Immature natural killer cell (primary cell): ENCODE data around the gene KRT3. TPM values are rescaled to one million over a fixed set of nuclear protein-coding genes. Genes with fewer than 3 reads are reported as not detected.
A peak's percentile ranks its signal among the peaks of the same experiment; 100 is the strongest.
"Not testable (repeated sequence)": the region's sequence is repeated elsewhere in the genome, so short reads cannot be mapped to it uniquely, and the experiment has no call there.

Experiments used
- DNase-seq, 3 donors: peaks; one replicate each; pipeline ENCODE4 v3.0.0; 2022; ENCODE audit warnings: mixed read lengths in 1 of 3
- H3K27ac Mint-ChIP-seq, 6 donors: one replicate each; pipeline ENCODE4 v1.8.0; 2020; ENCODE audit warnings: mixed read lengths in 6 of 6, mild to moderate bottlenecking in 5 of 6, inconsistent platforms in 4 of 6, moderate library complexity in 3 of 6
- H3K27me3 Mint-ChIP-seq, 3 donors: one replicate each; pipeline ENCODE4 v1.8.0; 2020 to 2021; ENCODE audit warnings: low read depth in 3 of 3, mild to moderate bottlenecking in 3 of 3, mixed read lengths in 3 of 3, moderate library complexity in 3 of 3, inconsistent platforms in 1 of 3
- H3K36me3 Mint-ChIP-seq, 3 donors: one replicate each; pipeline ENCODE4 v1.8.0; 2020; ENCODE audit warnings: mixed read lengths in 3 of 3, inconsistent platforms in 2 of 3, mild to moderate bottlenecking in 2 of 3
- H3K4me1 Mint-ChIP-seq, 2 donors: one replicate each; pipeline ENCODE4 v1.8.0; 2020; ENCODE audit warnings: inconsistent platforms in 2 of 2, mild to moderate bottlenecking in 2 of 2, mixed read lengths in 2 of 2, moderate library complexity in 1 of 2
- H3K4me3 Mint-ChIP-seq, 5 donors: one replicate each; pipeline ENCODE4 v1.8.0; 2020; ENCODE audit warnings: mild to moderate bottlenecking in 5 of 5, mixed read lengths in 5 of 5, inconsistent platforms in 3 of 5, moderate library complexity in 3 of 5
- H3K9me3 Mint-ChIP-seq, 6 donors: one replicate each; pipeline ENCODE4 v1.8.0; 2020; ENCODE audit warnings: mild to moderate bottlenecking in 6 of 6, mixed read lengths in 6 of 6, inconsistent platforms in 4 of 6, moderate library complexity in 3 of 6
- polyA plus RNA-seq, 3 donors: library from polyadenylated mRNA; unstranded; fragments of 300-500 nt; fragmentation: Illumina TruSeq; gene quantifications; one replicate each; pipeline ENCODE4 v1.2.3, GENCODE V29; 2021

KRT3 gene
- polyA plus RNA-seq, 3 donors from 2014 or later = not detected

DNA sequence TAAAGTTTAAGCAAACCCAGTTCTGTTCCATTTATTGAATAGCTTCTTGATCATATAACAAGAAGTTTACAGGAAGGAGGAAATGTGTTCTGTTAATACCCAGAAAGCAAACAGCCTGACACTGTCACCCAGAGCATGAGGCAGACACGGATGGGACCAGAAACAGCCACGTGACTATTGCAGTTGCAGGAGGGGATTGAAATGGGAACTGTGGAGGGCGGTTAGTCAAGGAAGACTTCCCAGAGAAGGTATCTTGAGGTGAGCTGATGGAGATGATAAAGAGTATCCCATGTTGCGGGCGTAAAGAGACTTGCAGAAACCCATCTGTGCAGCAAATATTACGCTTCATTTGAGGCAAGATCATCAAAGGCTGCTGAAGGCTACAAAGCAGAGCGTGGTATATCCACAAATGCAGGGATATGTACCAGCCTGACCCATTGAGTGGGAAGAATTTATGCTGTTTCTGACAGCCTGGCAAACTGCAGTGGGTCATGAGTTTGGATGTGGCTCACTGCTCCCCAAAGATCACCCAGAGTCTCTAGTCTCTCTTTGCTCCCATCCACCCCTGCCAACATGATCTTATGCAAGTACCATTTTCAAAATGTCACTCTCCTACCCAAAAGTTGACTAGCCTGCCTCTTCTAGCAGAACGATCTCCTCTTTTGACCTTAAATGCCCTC is 39.5 kb downstream of the KRT3 start:
- H3K9me3 Mint-ChIP-seq = peaks cover 5 to 20% (median 14%) of the 10 kb centered on the region in 6 donors
- no peak overlapping the region for H3K4me3 Mint-ChIP-seq
- peaks cover 3 to 13% (median 7%) of the 10 kb centered on the region in 3 donors for H3K27me3 Mint-ChIP-seq
- no peaks in the 10 kb centered on the region for H3K4me1 Mint-ChIP-seq
- no peak for DNase-seq
- no peaks in the 10 kb centered on the region for H3K36me3 Mint-ChIP-seq
- H3K27ac Mint-ChIP-seq = no peak overlapping the region

DNA sequence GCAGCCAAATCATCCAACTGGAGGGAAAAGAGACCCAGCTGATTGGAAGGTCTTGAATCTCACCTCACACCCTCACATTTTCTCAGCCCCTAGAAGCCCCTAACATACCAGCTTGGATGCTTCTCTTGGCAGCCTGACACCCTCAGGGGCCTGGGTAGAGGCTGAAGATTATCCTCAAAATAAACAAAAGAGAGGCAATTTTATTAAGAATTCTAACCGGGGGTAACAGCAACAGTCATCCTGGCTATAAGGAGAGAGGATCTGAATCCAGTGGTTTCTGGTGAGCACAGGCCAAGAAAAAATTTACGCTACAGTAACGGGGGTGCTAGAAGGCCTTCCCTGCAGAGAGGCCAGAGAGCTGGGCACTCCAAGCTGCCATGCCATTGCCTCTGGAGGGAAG is 40.4 kb downstream of the KRT3 start:
- Mint-ChIP-seq H3K27ac (peak overlapping the region in 1 of 6 donors; percentile 37), H3K9me3 (peaks cover 2 to 11% (median 7%) of the 10 kb centered on the region in 6 donors), H3K4me1 (no peaks in the 10 kb centered on the region), H3K27me3 (peaks cover 3 to 13% (median 7%) of the 10 kb centered on the region in 3 donors), H3K4me3 (no peak overlapping the region), H3K36me3 (no peaks in the 10 kb centered on the region)
- DNase-seq = no peak

DNA sequence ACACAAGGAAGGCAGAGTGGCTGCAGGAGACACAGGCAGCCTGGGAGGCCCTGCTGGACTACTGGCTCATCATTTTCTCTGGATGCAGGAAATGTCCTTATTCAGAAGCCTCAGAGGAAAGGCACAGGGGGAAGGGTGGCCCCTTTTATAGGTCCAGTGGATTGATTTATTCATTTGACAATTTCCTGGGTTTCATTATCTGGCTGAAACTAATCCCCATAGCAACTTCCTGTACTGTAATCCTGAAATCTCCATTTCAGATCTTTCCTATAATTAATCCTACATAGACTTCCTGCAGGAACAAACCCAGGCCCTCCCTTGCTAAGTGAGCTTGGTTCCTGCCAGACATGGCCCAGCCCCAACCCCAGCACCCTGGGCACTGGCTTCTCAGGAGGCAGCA is 41.8 kb downstream of the KRT3 start:
- no peak for DNase-seq
- Mint-ChIP-seq H3K36me3 (no peaks in the 10 kb centered on the region), H3K4me1 (no peaks in the 10 kb centered on the region), H3K9me3 (peaks cover 0 to 3% (median 0%) of the 10 kb centered on the region in 6 donors), H3K4me3 (no peak overlapping the region), H3K27me3 (peaks cover 3 to 8% (median 7%) of the 10 kb centered on the region in 3 donors), H3K27ac (no peak overlapping the region)

DNA sequence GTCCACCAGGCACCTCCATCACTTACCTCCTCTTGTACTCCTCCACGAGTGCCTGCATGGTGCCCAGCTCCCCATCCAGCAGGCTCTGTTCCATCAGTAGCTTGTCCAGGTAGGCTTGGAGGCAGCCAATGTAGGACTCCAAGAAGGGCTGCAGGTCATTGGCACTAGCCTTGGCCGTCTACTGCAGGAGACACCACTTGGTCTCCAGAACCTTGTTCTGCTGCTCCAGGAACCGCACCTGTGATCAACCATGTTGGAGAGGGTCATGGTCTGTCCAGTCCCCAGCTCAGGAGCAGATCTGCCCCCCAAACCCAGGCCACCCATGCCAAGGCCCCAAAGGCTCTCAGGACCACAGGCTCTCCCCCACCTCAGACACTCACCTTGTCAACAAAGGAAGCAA is 42.6 kb downstream of the KRT3 start:
- Mint-ChIP-seq H3K27me3 (peaks cover 2 to 7% (median 3%) of the 10 kb centered on the region in 3 donors), H3K27ac (no peak overlapping the region), H3K4me1 (no peaks in the 10 kb centered on the region), H3K9me3 (no peaks in the 10 kb centered on the region), H3K4me3 (no peak overlapping the region), H3K36me3 (no peaks in the 10 kb centered on the region)
- no peak for DNase-seq

DNA sequence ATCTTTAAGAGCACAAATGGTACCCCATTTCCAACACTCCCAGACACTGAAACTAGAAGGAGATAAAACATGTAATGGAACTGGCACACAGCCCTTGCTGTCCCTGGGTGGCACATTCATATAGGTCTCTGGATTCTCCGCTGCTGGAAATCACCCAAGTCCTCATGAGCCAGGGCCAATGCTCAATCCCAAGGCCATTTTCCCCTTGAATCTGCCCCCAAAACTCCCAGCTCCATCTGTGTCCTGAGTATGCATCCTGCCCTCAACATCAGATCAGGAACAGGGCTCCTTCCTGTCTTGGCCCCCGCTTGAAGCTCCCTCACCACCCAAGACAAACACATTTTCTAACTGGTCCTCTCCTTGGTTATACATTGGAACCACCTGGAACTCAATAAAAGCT is 43.4 kb downstream of the KRT3 start:
- no peaks in the 10 kb centered on the region for H3K4me1 Mint-ChIP-seq
- no peak for DNase-seq
- H3K27me3 Mint-ChIP-seq = peaks cover 2 to 10% (median 3%) of the 10 kb centered on the region in 3 donors
- no peaks in the 10 kb centered on the region for H3K9me3 Mint-ChIP-seq
- no peaks in the 10 kb centered on the region for H3K36me3 Mint-ChIP-seq
- no peak overlapping the region for H3K27ac Mint-ChIP-seq
- no peak overlapping the region for H3K4me3 Mint-ChIP-seq

DNA sequence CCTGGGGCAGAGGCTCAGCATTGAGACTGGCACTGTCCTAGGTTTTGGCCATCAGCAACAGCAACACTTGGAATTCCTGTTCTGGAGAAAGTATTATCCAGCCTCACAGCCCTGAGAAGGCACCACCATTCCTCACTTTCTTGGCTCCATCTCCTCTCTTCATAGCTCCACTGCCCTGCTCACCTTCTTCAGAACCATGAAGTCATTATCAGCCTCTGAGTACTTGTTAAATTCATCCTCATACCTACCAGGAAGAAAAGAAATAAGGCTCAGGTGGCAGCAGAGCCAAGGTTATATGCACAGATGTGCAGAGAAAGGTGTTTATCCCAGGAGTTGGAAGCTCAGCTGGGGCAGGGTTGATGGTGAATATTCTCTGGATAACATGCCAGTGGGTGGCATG is 44.1 kb downstream of the KRT3 start:
- no peaks in the 10 kb centered on the region for H3K36me3 Mint-ChIP-seq
- peaks cover 2 to 10% (median 3%) of the 10 kb centered on the region in 3 donors for H3K27me3 Mint-ChIP-seq
- DNase-seq = no peak
- no peak overlapping the region for H3K27ac Mint-ChIP-seq
- H3K4me3 Mint-ChIP-seq = no peak overlapping the region
- H3K4me1 Mint-ChIP-seq = no peaks in the 10 kb centered on the region
- H3K9me3 Mint-ChIP-seq = no peaks in the 10 kb centered on the region

DNA sequence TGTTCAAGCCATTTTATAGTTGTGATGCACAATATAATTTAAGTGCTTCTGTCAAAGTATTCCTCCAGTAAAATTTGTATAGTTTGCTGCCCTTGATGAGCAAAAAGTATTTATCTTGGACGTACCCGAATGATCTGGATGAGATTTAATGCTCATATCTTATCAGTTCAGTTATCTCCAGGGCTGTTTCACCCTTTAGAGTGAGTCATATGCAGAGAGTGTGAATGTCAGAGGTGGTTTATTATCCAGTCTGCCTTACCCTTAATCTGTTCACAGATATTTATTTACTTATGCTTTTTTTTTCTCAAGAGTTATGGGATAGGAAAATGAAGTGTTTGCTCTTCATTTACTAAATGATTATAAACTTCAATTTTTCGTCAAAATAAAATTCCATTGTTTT is 45.4 kb downstream of the KRT3 start:
- not testable (repeated sequence) for DNase-seq, H3K27ac Mint-ChIP-seq

DNA sequence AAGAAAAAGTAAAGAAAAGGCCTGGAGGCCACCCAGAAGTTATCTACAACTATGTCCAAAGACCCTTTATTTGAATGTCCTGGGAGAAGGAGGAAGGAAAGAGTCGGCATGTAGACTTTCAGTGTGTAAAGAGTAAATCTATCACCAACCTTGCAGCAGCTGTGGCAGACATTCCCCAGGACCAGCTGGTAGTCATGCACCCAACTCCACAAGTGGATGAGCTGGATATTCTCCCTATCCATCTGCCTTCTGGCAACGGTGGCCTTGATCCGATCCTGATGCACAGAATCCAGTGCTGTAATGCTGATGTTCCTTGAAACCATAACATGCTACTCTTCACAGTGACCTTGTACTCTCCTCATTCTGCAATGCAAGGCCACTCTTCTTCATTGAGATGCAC is 46.1 kb downstream of the KRT3 start:
- H3K4me1 Mint-ChIP-seq = no peaks in the 10 kb centered on the region
- DNase-seq = no peak
- H3K27me3 Mint-ChIP-seq = peaks cover 0 to 5% (median under 1%) of the 10 kb centered on the region in 3 donors
- no peak overlapping the region for H3K4me3 Mint-ChIP-seq
- H3K27ac Mint-ChIP-seq = no peak overlapping the region
- H3K36me3 Mint-ChIP-seq = no peaks in the 10 kb centered on the region
- H3K9me3 Mint-ChIP-seq = no peaks in the 10 kb centered on the region

More for the DNA sequence above, 45.4 kb downstream of the KRT3 start:
- H3K27me3 Mint-ChIP-seq, H3K4me3 Mint-ChIP-seq, H3K4me1 Mint-ChIP-seq, H3K9me3 Mint-ChIP-seq, H3K36me3 Mint-ChIP-seq: not testable (repeated sequence)

DNA sequence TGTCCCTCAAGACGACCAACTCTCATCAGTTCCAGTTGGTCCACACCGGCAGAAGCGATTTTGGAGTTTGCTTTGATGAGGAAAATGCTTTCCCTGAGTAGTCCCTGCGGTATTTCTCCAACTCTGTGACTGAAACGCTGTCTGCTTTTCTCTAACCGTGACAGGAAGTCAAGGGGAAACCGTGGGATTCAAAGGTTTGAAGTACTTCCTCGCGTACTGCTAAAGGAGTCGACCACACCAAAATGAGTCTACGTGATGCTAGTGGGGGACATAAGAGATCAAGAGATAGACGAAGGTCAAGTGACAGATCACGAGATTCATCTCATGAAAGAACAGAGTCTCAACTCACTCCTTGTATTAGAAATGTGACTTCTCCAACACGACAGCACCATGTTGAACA is 47.3 kb downstream of the KRT3 start:
- Mint-ChIP-seq H3K4me3 (no peak overlapping the region), H3K27ac (no peak overlapping the region)
- no peak for DNase-seq

DNA sequence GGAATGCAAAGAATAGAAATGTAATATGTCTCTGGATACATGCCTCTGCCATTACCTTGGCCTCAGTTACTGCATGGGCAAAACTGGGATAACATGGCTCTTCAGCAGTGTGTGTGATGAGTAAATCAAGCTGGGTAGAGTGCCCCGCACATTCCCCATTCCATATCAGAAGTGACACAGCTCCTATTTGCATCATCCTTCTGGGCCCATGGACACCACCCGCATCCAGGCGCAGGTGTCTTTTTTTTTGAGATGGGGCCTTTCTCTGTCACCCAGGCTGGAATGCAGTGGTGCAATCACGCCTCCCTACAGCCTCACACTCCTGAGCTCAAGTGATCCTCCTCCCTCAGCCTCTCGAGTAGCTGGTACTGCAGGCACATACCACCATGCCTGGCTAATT is 50.4 kb downstream of the KRT3 start:
- no peaks in the 10 kb centered on the region for H3K4me1 Mint-ChIP-seq
- no peak overlapping the region for H3K27ac Mint-ChIP-seq
- no peak overlapping the region for H3K4me3 Mint-ChIP-seq
- H3K9me3 Mint-ChIP-seq = no peaks in the 10 kb centered on the region
- no peak for DNase-seq
- no peaks in the 10 kb centered on the region for H3K36me3 Mint-ChIP-seq
- peaks cover 5 to 15% (median 7%) of the 10 kb centered on the region in 3 donors for H3K27me3 Mint-ChIP-seq

More for the DNA sequence above, 47.3 kb downstream of the KRT3 start:
- Mint-ChIP-seq H3K36me3 (no peaks in the 10 kb centered on the region), H3K4me1 (no peaks in the 10 kb centered on the region), H3K27me3 (peaks cover under 1 to 4% (median 4%) of the 10 kb centered on the region in 3 donors), H3K9me3 (no peaks in the 10 kb centered on the region)

DNA sequence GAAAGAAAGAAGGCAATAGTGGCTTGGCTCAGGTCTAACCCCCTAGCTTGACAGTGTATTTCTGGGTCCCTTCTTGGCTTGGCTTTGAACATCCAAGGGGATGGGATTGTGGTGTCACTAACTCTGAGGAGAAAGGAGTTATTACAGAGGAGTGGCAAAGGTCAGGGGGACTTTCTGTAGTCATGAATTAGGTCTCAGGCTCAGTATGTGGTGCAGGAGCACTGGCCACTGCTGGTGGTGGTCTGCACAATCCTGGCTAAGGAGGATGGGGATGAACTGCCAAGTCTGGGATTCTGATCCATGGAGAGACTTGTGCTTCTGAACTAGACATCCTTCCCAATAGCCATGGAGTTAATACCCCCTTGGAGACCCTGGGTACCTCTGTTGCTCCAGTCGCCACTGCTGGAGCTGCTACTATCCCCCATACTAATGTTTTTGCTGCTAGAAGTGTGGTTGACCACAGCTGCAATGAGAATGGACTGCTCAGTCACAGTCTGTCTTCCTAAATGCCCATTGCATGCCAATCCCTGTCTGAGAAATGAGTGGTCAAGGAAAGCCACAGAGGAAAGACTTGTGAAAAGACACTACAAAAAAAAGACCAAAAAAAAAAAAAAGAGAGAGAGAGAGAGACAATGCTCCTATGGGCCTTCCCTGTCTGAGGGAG is 51.3 kb downstream of the KRT3 start:
- Mint-ChIP-seq H3K27me3 (peaks cover 7 to 15% (median 10%) of the 10 kb centered on the region in 3 donors), H3K9me3 (no peaks in the 10 kb centered on the region), H3K4me1 (no peaks in the 10 kb centered on the region), H3K4me3 (no peak overlapping the region), H3K36me3 (no peaks in the 10 kb centered on the region), H3K27ac (no peak overlapping the region)
- DNase-seq = no peak

DNA sequence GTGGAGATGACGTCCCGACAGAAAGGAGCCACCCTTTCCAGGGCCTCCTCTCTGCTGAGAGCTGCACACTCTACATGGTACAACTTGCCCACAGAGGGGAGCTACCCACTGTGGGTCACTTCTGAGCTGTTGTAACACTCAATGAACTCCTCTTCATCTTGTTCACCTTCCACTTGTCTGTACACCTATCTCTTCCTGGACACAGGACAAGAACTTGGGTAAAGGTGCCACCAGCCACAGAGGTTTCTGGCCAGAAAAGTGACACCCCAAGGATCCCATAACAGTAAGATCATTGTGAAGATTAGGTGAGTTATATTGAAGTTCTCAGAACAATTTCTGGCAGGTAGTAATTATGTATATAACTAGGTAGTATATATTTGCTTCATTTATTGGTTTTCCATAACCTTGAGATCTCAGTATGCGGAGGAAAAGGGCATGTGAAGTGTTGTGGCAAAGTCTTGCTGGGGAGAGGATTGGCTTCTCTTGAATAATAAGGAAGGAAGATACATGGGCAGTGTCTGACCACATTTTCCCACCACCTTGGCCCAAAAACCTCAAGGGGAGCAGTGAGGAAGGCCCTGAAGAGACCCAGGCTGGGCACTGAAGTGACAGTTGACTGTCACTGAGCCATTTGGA is 53.0 kb downstream of the KRT3 start:
- Mint-ChIP-seq H3K27me3 (peaks cover 4 to 15% (median 11%) of the 10 kb centered on the region in 3 donors), H3K27ac (no peak overlapping the region), H3K4me3 (no peak overlapping the region), H3K4me1 (no peaks in the 10 kb centered on the region), H3K9me3 (no peaks in the 10 kb centered on the region), H3K36me3 (no peaks in the 10 kb centered on the region)
- no peak for DNase-seq

DNA sequence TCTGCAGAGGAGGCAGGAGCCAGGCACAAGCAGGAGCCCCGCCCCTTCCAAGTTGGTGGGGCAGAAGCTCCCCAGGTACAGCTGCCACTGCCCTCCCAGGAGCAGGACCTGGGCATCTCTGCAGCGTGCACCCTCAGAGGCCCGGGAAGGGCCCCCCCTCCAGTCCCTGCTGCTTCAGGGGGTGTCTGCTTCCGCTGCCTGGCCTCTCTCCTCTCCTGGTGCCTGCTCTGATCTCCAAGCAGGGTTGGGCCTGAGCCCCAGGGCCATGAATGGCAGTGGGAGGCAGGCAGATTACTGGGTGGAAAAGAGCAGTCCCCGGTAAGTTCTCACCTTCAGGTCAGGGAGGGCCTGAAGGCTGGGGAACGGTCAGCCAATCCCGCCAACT is 53.7 kb downstream of the KRT3 start:
- DNase-seq = no peak
- no peak overlapping the region for H3K27ac Mint-ChIP-seq
- H3K9me3 Mint-ChIP-seq = no peaks in the 10 kb centered on the region
- H3K4me3 Mint-ChIP-seq = no peak overlapping the region
- no peaks in the 10 kb centered on the region for H3K36me3 Mint-ChIP-seq
- H3K27me3 Mint-ChIP-seq = peaks cover 4 to 15% (median 11%) of the 10 kb centered on the region in 3 donors
- H3K4me1 Mint-ChIP-seq = no peaks in the 10 kb centered on the region

DNA sequence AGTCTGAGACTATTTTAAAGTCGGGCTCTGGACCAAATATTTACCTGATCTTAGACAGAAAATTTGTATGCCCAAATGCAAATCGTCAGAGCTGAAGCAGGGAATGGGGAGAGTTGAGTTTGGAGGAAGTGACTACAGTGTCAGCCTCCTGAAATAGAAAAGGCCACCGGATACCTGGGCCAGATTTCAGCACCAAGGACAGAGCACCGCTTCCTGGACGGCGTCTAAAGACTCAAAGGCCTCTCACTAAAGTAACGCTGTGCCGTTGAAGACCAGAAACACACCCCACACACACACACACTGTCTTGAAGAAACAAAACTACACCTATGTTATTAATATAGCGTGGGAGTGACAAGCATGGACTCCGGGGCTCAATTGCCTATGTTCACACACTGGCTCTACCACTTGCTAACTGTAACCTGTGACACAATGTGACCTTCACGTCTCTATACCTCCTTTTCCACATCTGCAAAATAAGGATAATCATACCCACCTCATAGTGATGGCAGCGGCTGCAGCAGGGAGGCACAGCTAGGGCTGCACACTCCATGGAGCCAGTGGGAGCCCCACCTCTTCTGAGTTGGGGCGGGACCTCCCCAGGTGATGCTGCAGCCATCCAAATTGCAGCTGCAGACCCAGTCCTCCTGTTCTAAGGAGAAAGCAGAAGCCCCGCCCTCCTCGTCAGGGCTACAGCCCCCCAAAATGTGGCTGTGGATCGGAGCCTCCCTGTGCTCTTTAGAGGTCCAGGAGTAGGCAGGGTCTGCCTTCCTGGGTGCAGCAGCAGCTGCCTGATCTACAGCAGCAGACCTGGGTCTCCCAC is 54.3 kb downstream of the KRT3 start:
- no peaks in the 10 kb centered on the region for H3K9me3 Mint-ChIP-seq
- H3K27me3 Mint-ChIP-seq = peaks cover 4 to 15% (median 14%) of the 10 kb centered on the region in 3 donors
- H3K27ac Mint-ChIP-seq = no peak overlapping the region
- peak; percentile 46 to 69 (median 60) for DNase-seq
- no peaks in the 10 kb centered on the region for H3K4me1 Mint-ChIP-seq
- no peaks in the 10 kb centered on the region for H3K36me3 Mint-ChIP-seq
- H3K4me3 Mint-ChIP-seq = no peak overlapping the region
